Measurements from ENCODE around the gene TXNDC5.

DNA sequence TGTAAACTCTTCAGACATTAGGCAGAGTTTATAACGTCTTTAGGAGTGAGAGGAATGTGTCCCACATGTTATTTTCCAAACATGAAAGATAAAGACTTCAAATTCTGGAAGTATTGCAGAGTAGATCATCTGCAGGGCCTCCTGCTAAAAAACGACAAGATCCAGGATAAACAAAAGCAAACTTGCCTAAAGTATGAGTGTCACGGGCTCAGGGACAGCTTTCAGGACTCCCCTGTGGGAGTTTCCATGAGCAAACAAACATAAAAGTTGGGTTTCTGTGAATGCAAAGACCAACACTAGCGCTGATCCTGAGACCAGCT is 76.9 kb downstream of the TXNDC5 start:
- TF ChIP-seq TCF7L2 (IDR thresholded peaks at IDR 0.05; ENCODE audit: low read depth, low read length) (no peak), POLR2AphosphoS5 (IDR thresholded peaks at IDR 0.05; ENCODE audit: low read depth, low read length) (no peak), REST (IDR thresholded peaks at IDR 0.05; ENCODE audit: insufficient read depth in 1 of 2, low read depth in 2 of 2, low read length in 1 of 2) (no peak)
- TF ChIP-seq, protein P1, sequence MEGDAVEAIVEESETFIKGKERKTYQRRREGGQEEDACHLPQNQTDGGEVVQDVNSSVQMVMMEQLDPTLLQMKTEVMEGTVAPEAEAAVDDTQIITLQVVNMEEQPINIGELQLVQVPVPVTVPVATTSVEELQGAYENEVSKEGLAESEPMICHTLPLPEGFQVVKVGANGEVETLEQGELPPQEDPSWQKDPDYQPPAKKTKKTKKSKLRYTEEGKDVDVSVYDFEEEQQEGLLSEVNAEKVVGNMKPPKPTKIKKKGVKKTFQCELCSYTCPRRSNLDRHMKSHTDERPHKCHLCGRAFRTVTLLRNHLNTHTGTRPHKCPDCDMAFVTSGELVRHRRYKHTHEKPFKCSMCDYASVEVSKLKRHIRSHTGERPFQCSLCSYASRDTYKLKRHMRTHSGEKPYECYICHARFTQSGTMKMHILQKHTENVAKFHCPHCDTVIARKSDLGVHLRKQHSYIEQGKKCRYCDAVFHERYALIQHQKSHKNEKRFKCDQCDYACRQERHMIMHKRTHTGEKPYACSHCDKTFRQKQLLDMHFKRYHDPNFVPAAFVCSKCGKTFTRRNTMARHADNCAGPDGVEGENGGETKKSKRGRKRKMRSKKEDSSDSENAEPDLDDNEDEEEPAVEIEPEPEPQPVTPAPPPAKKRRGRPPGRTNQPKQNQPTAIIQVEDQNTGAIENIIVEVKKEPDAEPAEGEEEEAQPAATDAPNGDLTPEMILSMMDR (IDR thresholded peaks at IDR 0.05): no peak
